GM12892 (cell line): ENCODE data around the gene CD40.
A peak's percentile ranks its signal among the peaks of the same experiment; 100 is the strongest.

Experiments
- DNase-seq: peaks from one replicate; pipeline ENCODE4 v3.0.0; 2011; ENCODE audit not compliant: insufficient read length
- FAIRE-seq: peaks from 2 replicates; lab custom pipeline; 2011; peaks lifted over from hg19 to GRCh38; lab: Jason Lieb, UNC
- POLR2A ChIP-seq: IDR thresholded peaks from 2 replicates; pipeline ENCODE4 v1.6.1; 2011; ENCODE audit warnings: low read depth, low read length, control low read depth
- POLR2AphosphoS5 ChIP-seq: IDR thresholded peaks from 2 replicates; pipeline ENCODE4 v1.6.1; 2011; ENCODE audit warnings: low read depth, low read length, control low read depth
- TAF1 ChIP-seq: IDR thresholded peaks from 2 replicates; pipeline ENCODE4 v1.6.1; 2011; ENCODE audit warnings: low read depth, mild to moderate bottlenecking, control low read depth, low read length, borderline replicate concordance

The CD40 gene

DNA sequence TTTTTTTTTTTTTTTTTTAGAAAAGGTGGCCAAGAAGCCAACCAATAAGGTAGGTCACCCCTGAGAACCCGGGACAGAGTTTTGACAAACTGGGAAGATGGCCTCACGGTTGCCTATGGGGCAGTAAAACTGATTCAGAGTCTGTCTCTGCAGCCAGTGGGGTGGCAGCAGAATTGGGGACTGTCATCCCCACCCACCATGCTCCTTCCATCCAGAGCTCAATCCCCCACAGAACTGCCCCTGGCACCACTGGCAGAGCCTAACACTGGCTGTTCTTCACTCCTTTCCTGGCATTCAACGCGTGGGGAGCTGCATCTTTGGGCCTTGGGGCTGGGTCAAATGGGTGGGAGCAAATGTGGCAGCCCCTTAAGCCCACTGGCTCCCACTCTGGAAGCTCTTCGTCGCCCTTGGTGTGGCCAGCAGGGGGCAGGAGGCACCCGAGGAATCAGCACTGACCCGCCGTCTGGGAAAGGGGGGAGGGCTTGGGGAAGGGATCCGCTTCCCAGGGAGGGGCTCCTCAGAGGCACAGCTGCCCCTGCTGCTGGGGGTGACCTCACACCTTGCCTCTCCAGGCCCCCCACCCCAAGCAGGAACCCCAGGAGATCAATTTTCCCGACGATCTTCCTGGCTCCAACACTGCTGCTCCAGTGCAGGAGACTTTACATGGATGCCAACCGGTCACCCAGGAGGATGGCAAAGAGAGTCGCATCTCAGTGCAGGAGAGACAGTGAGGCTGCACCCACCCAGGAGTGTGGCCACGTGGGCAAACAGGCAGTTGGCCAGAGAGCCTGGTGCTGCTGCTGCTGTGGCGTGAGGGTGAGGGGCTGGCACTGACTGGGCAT, 10.4 kb downstream of the CD40 start:
- DNase-seq (no peak), FAIRE-seq (no peak)
- TF ChIP-seq POLR2AphosphoS5 (peak; percentile 83), TAF1 (no peak), POLR2A (peak; percentile 45; the same call in 1 of the 2 replicates)

DNA sequence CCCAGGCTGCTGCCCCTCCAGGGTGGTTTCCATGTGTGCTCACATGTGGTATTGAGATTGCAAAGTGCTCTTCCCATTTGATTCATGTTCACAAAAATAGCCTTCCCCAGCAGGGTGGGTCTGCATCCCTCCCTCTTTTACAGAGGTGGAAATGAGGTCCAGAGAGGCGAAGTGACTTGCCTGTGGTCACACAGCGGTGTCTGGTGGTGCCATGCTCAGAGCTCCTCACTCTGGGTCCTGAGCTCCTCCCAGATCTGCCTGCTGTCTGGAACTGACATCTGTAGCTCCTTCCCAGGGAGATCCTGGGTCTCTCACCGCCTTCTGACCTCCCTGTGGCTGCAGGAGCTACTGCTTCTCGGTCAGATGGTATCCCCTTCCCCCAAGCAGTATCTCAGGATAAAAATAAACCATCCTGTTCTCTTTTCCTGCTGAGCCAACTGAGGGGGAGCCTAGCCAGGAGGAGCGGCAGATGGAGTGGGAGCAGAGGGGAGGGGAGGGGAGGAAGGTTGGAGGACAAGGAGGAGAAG, 11.9 kb downstream of the CD40 start:
- FAIRE-seq: peak; percentile 44
- DNase-seq: no peak
- TF ChIP-seq POLR2AphosphoS5: peak; percentile 96
- no peak for TF ChIP-seq TAF1
- TF ChIP-seq POLR2A: peak; percentile 78

DNA sequence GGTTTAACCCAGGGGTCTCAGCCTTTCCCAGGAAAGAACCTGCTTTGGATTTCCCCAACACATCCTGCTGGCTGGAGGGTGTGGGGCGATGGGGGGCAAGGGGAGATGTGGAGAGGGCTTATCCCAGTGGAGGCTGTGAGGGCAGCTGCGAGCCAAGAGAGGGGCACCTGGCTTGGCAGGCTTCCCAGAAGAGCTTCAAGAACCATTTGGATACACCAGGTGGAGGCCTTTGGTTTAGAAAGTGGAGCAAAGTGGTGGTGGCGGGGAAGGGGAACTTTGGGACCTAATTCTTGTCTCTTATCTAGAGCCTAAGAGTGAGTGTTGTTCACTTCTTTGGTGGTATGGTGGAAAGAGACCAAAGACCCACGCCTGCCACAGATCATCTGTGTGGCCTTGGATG, 12.4 kb downstream of the CD40 start:
- FAIRE-seq (no peak), DNase-seq (no peak)
- TF ChIP-seq POLR2A: no peak; the same call in 1 of the 2 replicates
- TF ChIP-seq POLR2AphosphoS5: no peak
- TF ChIP-seq TAF1: no peak

DNA sequence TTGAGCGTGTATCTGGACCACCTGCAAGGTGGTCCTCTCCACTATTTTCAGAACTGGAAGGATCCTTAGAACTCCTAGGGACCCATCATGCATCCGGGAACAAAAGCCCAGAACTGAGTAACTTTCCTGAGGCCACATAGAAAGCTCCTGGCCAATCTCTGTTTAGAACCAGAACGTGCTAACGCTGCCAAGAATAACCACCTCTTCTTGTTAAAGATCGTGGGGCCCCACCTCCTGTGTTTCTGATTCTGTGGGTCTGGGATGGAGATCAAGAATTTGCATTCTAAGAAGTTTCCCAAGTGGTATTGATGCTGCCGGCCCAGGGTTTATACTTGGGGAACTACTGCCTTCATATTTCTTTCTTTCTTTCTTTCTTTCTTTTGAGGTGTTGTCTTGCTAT, 13.3 kb downstream of the CD40 start:
- TF ChIP-seq POLR2A: no peak
- DNase-seq (no peak), FAIRE-seq (no peak)

DNA sequence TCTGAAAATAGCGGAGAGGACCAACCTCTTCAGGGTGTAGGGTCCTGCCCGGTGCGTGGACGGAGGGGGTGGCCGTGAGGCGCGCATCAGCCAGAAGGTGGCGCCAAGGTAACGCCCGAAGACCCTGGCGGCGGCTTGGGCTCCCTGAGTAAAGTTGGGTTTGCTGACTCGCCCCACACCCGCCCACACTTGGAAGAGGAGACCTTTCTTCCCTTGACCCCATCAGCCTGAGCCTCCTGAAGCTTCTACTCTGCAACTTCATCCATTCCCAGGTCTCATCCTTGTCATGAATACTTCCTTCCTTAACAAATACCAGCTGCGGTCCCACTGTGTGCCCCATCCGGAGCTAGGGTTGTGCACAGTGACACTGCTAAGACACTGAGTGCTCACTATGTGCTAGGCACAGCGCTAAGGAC, 14.6 kb downstream of the CD40 start:
- no peak; the same call in 1 of the 2 replicates for TF ChIP-seq POLR2AphosphoS5
- peak; percentile 24; the same call in 1 of the 2 replicates for TF ChIP-seq POLR2A
- FAIRE-seq: peak; percentile 85

DNA sequence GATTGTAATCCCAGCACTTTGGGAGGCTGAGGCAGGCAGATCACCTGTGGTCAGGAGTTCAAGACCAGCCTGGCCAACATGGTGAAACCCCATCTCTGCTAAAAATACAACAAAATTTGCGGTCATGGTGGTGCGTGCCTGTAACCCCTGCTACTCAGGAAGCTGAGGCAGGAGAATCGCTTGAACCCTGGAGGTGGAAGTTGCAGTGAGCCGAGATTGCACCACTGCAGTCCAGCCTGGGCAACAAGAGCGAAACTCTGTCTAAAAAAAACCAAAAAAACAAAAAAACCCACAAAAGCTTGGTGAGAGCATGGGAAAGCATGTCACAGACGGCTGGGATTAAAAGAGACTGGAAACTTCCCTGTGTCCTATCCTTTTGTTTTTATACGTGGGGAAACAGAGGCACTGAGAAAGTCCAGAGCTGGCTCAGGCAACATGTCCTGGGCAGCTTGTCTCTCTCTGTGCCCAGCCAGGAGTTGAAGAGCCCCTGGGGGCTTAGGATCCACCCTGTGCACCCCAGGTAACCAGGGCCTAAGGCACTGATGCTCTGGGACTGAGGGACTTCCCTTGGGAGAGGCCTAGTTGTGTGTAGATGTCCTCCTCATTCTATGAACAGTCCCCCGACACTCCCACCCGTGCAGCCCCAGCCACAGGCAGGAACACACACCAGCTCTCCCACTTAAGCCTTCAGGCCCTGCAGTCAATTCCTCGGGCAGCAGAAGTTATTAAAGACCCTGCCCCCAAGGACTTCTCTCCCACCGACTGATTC, 16.0 kb downstream of the CD40 start:
- 0 out of 2 replicates have a peak, but pooled peaks have one; percentile 17 for TF ChIP-seq POLR2A
- TF ChIP-seq TAF1: no peak
- FAIRE-seq (no peak), DNase-seq (no peak)

More for the DNA sequence above, 14.6 kb downstream of the CD40 start:
- peak; percentile 73 for DNase-seq

DNA sequence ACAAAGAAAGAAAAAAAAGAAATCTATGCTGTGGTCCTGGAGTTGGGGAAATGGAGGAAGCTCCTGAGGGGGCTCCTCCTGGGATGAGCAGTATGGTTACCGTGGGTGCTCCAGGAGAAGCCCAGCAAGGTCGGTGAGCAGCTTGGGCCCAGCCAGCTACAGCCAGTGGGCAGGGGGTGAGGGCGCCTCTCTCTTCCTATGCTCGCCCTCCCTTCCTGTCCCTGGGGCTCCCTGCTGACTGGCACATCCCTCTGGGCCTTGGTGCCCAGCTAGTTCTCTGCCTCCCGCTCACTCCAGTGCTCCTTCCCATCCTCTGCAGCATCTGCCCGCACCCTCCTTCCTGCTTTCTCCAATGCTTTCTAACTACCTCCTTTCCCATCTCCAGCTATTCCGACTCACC, 16.6 kb downstream of the CD40 start:
- FAIRE-seq: no peak
- TF ChIP-seq POLR2A (no peak), TAF1 (no peak), POLR2AphosphoS5 (no peak)

DNA sequence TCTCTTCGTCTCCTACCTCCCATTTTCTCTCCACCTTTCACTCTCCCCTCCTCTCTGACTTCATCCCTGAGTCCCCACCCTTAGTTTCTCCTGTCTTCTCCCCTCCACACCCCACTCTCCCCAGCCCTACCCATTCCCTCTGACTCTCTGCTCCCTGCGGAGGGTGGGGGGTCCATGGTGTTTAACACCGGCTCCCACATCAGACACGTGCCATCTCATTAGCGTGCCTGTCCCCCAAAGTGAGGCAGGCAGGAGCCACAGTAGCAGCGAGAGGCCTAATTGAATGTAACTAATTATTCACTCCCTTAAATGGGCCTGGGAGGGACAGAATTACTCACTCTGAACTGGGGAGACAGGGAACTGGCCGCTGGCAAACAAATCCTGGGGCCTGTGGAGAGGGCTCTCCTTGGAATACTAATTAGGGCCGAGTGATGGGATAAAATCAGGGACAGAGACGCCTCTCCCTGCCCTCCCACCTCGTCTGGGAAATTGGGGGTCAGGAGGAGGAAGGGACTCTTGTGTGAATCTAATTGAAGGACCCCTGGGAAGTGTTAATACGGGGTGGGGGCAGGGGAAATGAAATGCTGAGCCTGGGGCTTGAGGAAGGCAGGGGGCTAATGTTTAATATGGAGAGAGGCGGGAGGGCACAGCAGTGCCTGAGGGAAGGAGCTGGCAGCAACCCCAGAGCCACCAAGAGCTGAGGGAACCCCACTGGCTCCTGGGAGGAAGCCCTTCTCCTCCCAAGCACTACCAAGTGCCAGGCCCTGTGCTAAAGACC, 17.9 kb downstream of the CD40 start:
- TF ChIP-seq TAF1 (no peak), POLR2AphosphoS5 (no peak), POLR2A (no peak)
- no peak for DNase-seq
- FAIRE-seq: no peak

More for the DNA sequence above, 16.6 kb downstream of the CD40 start:
- DNase-seq: no peak

DNA sequence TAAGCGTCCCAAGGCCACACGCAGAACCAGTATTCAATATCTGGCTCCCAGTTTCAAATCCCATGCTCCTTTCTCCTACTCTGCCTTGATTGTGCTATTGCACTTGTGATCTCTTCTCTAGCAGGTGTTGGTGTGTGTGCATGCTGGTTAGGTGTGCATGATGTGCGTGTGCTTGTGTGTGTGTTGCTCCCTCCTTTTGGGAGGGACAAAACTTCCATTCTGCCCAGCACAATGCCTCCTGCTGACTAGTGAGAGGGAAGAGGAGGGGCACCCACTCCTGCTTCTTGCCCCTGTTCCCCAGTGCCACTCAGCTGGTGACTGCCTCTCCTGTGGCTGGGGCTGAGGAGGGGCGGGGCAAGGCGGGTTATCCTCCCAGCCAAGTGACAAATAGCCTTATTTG, 19.7 kb downstream of the CD40 start:
- TF ChIP-seq TAF1: no peak
- TF ChIP-seq POLR2AphosphoS5: no peak
- TF ChIP-seq POLR2A: no peak
- DNase-seq (no peak), FAIRE-seq (no peak)

DNA sequence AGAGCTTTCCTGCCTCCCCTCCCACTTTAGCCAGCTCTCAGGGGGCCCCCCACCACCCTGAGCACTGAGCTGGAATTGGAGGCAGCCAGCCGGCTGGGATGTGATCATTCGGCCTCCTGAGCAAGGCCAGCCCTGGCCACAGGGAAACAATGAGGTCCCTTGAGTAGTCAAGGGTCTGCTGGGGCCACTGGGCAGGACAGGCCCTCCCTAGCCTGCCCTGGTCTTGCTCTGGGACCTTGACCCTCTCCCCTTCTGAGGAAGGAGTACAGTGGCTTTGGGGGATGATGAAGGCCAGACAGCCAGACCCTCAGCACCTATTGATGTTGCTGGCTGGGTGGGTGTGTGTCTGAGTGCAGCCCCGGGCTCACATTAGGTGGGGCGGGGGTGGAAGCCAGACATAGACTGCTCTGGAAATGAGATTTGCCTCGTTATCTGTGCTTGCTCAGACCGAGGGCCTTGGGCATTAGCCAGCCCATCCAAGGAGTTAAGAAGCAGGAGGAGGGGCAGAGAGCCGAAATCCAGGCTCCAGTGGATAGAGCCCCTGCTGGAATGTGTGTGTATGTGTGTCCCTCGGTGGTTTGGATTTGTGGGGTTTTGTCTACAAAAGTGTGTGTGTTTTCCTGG, 21.3 kb downstream of the CD40 start:
- FAIRE-seq (no peak), DNase-seq (no peak)

DNA sequence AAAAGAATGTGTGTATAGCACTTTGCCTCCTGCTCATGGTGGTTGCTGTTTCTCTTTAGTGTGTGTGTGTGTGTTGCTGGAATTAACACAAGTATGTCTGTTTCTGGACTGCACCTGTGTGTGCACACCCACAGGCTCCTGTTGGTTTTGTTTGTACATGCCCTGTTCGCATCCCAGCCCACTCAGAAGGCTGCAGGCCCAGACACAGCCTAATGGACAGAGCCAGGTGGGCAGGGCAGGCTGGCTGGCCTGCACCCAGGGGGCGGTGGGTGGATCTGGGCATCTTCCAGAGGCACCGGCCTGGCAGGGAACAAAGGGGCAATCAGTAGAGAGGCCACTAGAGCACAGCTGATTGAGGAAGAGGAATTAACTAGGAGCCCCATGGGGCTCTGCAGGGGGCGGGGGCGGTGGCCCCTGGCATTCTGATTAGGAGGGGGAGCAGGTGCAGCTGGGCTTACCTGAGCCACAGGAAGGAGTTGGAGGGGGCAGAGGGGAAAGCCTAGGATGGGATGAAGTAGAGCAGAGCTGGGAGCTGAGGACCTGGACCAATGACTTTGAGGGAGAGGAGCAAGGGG, 21.9 kb downstream of the CD40 start:
- no peak for TF ChIP-seq POLR2AphosphoS5
- no peak for TF ChIP-seq TAF1
- no peak for TF ChIP-seq POLR2A
- no peak for DNase-seq
- FAIRE-seq: no peak

More for the DNA sequence above, 21.3 kb downstream of the CD40 start:
- TF ChIP-seq POLR2A (no peak), POLR2AphosphoS5 (no peak), TAF1 (no peak)

DNA sequence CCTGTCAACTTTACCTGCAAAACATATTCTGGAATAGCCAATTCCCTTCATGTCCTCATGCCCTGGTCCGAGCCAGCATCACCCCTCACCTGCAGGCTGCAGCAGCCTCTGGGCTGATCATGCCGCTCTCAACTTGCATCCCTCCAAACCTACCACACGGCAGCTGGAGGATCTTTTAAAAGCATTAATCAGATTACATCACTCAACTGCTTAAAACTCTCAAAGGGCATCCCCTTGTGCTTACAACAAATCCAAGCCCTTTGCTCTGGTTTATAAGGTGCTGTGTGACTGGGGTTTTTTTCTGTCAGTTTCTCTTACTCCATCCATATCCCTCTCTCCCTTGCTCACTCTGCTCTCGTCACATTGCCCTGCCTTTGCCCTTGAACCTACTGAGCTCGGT, 24.0 kb downstream of the CD40 start:
- no peak for TF ChIP-seq POLR2AphosphoS5
- TF ChIP-seq POLR2A: no peak
- no peak for TF ChIP-seq TAF1
- DNase-seq (no peak), FAIRE-seq (no peak)
